ENCODE data around the gene OTOA. TPM values are rescaled to one million over a fixed set of nuclear protein-coding genes. Genes with fewer than 3 reads are reported as not detected.

Gene OTOA
- polyA plus RNA-seq, 1 experiment: not detected

- CTCF ChIA-PET: interaction anchor here (0.7 to 8.9 kb wide), 3 partner anchors 12 to 59 kb away, joined by 3 to 121 read pairs (median 13); no protein-coding TSS in a partner anchor
- no peaks in the 10 kb centered on the region for H3K27me3 ChIP-seq (ENCODE audit: control insufficient read depth, insufficient read depth, low read length)
- POLR2A ChIA-PET: no interaction called here
- H3K9me3 ChIP-seq (ENCODE audit: control insufficient read depth, insufficient read depth, low read length): no peaks in the 10 kb centered on the region
- H3K27ac ChIP-seq (ENCODE audit: low read depth, low read length): no peak overlapping the region
- H3K4me3 ChIP-seq (ENCODE audit: low read depth, low read length): no peak overlapping the region
- DNase-seq (ENCODE audit: low read depth, low spot score): no peak
- no peak for TF ChIP-seq CTCF (IDR thresholded peaks at IDR 0.05; ENCODE audit: low read depth, low read length)
Observed at GRCh38 chr16:21643785-21644184, 20.0 kb upstream of the OTOA start.

- no peak overlapping the region for H3K27ac ChIP-seq (ENCODE audit: low read depth, low read length)
- no peaks in the 10 kb centered on the region for H3K27me3 ChIP-seq (ENCODE audit: control insufficient read depth, insufficient read depth, low read length)
- POLR2A ChIA-PET: no interaction called here
- no peak for DNase-seq (ENCODE audit: low read depth, low spot score)
- TF ChIP-seq CTCF (IDR thresholded peaks at IDR 0.05; ENCODE audit: low read depth, low read length): no peak
- no peaks in the 10 kb centered on the region for H3K9me3 ChIP-seq (ENCODE audit: control insufficient read depth, insufficient read depth, low read length)
- CTCF ChIA-PET: interaction anchor here (0.7 to 8.9 kb wide), 3 partner anchors 11 to 60 kb away, joined by 3 to 121 read pairs (median 13); no protein-coding TSS in a partner anchor
- H3K4me3 ChIP-seq (ENCODE audit: low read depth, low read length): no peak overlapping the region
Observed at GRCh38 chr16:21644674-21645073, 19.1 kb upstream of the OTOA start.

GRCh38 chr16:21645261-21645721 lies 18.5 kb upstream of the OTOA start:
- ChIA-PET POLR2A (no interaction called here), CTCF (interaction anchor here (0.9 to 8.9 kb wide), 2 partner anchors 12 to 64 kb away, joined by 6 to 121 read pairs; no protein-coding TSS in a partner anchor)
- Histone ChIP-seq H3K27ac (ENCODE audit: low read depth, low read length) (no peak overlapping the region), H3K9me3 (ENCODE audit: control insufficient read depth, insufficient read depth, low read length) (no peaks in the 10 kb centered on the region), H3K27me3 (ENCODE audit: control insufficient read depth, insufficient read depth, low read length) (no peaks in the 10 kb centered on the region), H3K4me3 (ENCODE audit: low read depth, low read length) (no peak overlapping the region)
- no peak for TF ChIP-seq CTCF (IDR thresholded peaks at IDR 0.05; ENCODE audit: low read depth, low read length)
- no peak for DNase-seq (ENCODE audit: low read depth, low spot score)

- Histone ChIP-seq H3K9me3 (ENCODE audit: control insufficient read depth, insufficient read depth, low read length) (no peaks in the 10 kb centered on the region), H3K27ac (ENCODE audit: low read depth, low read length) (no peak overlapping the region), H3K4me3 (ENCODE audit: low read depth, low read length) (no peak overlapping the region), H3K27me3 (ENCODE audit: control insufficient read depth, insufficient read depth, low read length) (no peaks in the 10 kb centered on the region)
- CTCF ChIA-PET: interaction anchor here (0.9 to 8.9 kb wide), 3 partner anchors 12 to 543 kb away, joined by 3 to 121 read pairs (median 6); no protein-coding TSS in a partner anchor
- no peak for TF ChIP-seq CTCF (IDR thresholded peaks at IDR 0.05; ENCODE audit: low read depth, low read length)
- no peak for DNase-seq (ENCODE audit: low read depth, low spot score)
- POLR2A ChIA-PET: no interaction called here
Observed at GRCh38 chr16:21646091-21646490, 17.7 kb upstream of the OTOA start.

GRCh38 chr16:21646721-21647561 lies 16.8 kb upstream of the OTOA start:
- DNase-seq (ENCODE audit: low read depth, low spot score): no peak
- Histone ChIP-seq H3K27ac (ENCODE audit: low read depth, low read length) (no peak overlapping the region), H3K4me3 (ENCODE audit: low read depth, low read length) (no peak overlapping the region), H3K9me3 (ENCODE audit: control insufficient read depth, insufficient read depth, low read length) (no peaks in the 10 kb centered on the region), H3K27me3 (ENCODE audit: control insufficient read depth, insufficient read depth, low read length) (no peaks in the 10 kb centered on the region)
- ChIA-PET CTCF (interaction anchor here (0.9 to 8.9 kb wide), 2 partner anchors 11 to 542 kb away, joined by 3 to 121 read pairs; no protein-coding TSS in a partner anchor), POLR2A (no interaction called here)
- no peak for TF ChIP-seq CTCF (IDR thresholded peaks at IDR 0.05; ENCODE audit: low read depth, low read length)
